Spleen (tissue), 7 donors: ENCODE data around the gene RNF146.

ENCODE experiments used
- CTCF ChIP-seq, 11 experiments: fragments of 200-600 bp in 7 of 11; fragments of 450-650 bp in 4 of 11; sonication (generic) in 4 of 11; IDR thresholded peaks in 8 of 11; conservative IDR thresholded peaks in 3 of 11; 1 replicate in 7 of 11; 2 replicates in 4 of 11; pipeline versions ENCODE4 v1.4.0 to v1.8.0; 2016 to 2021; ENCODE audit warnings: antibody characterized with exemption in 11 of 11, inconsistent platforms in 4 of 11, mild to moderate bottlenecking in 1 of 11
- POLR2AphosphoS5 ChIP-seq, 3 donors: sonication (generic); formaldehyde crosslinking; IDR thresholded peaks; one replicate each; pipeline ENCODE4 v1.5.1; 2017; ENCODE audit warnings: antibody characterized with exemption in 3 of 3
- donor health status: DM: no; HTN: no; CAD: no; lungs with moderate emphysema.
- donor health status: DM: no; HTN: no; CAD: no.
- donor health status: DM: no; HTN: no; CAD: no.

GRCh38 chr6:127288705-127289104 lies 22.0 kb downstream of the RNF146 start:
- TF ChIP-seq CTCF (IDR thresholded peaks at IDR 0.05 in 8 of 11, conservative IDR thresholded peaks at IDR 0.05 in 3 of 11) = no peak
- no peak for TF ChIP-seq POLR2AphosphoS5 (IDR thresholded peaks at IDR 0.05)
